SK-N-SH treated with all-trans-retinoic acid at 6 μM for 48 hours (cell line): ENCODE results near the gene SMPDL3A.

Source experiments
- ATAC-seq: fragments of 200-7000 bp; cut with Tn5 transposase; 3 replicates; pipeline ENCODE4 v1.9.1; 2020; ENCODE audit warnings: mild to moderate bottlenecking, moderate library complexity
- ARNTL ChIP-seq: fragments of 450-650 bp; formaldehyde crosslinking; IDR thresholded peaks from 2 replicates; pipeline ENCODE4 v1.5.0; 2020; ENCODE audit warnings: low read depth, mild to moderate bottlenecking, moderate library complexity, borderline replicate concordance
- BACH2 ChIP-seq: fragments of 250-450 bp; sonication (Bioruptor Pico); IDR thresholded peaks from 2 replicates; pipeline ENCODE4 v1.9.0; 2021; ENCODE audit warnings: mild to moderate bottlenecking, borderline replicate concordance
- CSDC2 ChIP-seq: fragments of 250-450 bp; sonication (Bioruptor Pico); IDR thresholded peaks from 2 replicates; pipeline ENCODE4 v1.5.0; 2020; ENCODE audit warnings: mild to moderate bottlenecking, moderate library complexity
- CSRNP3 ChIP-seq: fragments of 250-450 bp; sonication (Bioruptor Pico); IDR thresholded peaks from 2 replicates; pipeline ENCODE4 v1.5.1; 2021; ENCODE audit warnings: mild to moderate bottlenecking, moderate library complexity
- ESRRG ChIP-seq: fragments of 250-450 bp; sonication (Bioruptor Pico); IDR thresholded peaks from 2 replicates; pipeline ENCODE4 v1.6.1; 2021; ENCODE audit warnings: mild to moderate bottlenecking
- GLIS3 ChIP-seq: fragments of 250-450 bp; sonication (Bioruptor Pico); IDR thresholded peaks from 2 replicates; pipeline ENCODE4 v1.5.0; 2020; ENCODE audit warnings: mild to moderate bottlenecking, moderate library complexity
- ISL1 ChIP-seq: fragments of 250-450 bp; sonication (Bioruptor Pico); IDR thresholded peaks from 2 replicates; pipeline ENCODE4 v2.1.2; 2022; ENCODE audit warnings: mild to moderate bottlenecking, moderate library complexity
- OSR1 ChIP-seq: fragments of 250-450 bp; sonication (Bioruptor Pico); IDR thresholded peaks from 2 replicates; pipeline ENCODE4 v1.8.0; 2022; ENCODE audit warnings: moderate library complexity, mild to moderate bottlenecking, inconsistent platforms
- PATZ1 ChIP-seq: fragments of 250-450 bp; sonication (Bioruptor Pico); IDR thresholded peaks from 2 replicates; pipeline ENCODE4 v1.8.0; 2020; ENCODE audit warnings: mild to moderate bottlenecking, moderate library complexity, borderline replicate concordance
- POU6F1 ChIP-seq: fragments of 250-450 bp; sonication (Bioruptor Pico); IDR thresholded peaks from 2 replicates; pipeline ENCODE4 v1.8.0; 2021; ENCODE audit warnings: low read depth, mild to moderate bottlenecking, moderate library complexity, borderline replicate concordance
- PPARA ChIP-seq: fragments of 250-450 bp; sonication (Bioruptor Pico); IDR thresholded peaks from 2 replicates; pipeline ENCODE4 v1.5.0; 2020; ENCODE audit warnings: mild to moderate bottlenecking, borderline replicate concordance
- RARB ChIP-seq: fragments of 250-450 bp; sonication (Bioruptor Pico); IDR thresholded peaks from 2 replicates; pipeline ENCODE4 v1.8.0; 2021; ENCODE audit warnings: mild to moderate bottlenecking, moderate library complexity
- SNAI2 ChIP-seq: fragments of 250-450 bp; sonication (Bioruptor Pico); IDR thresholded peaks from 2 replicates; pipeline ENCODE4 v1.5.0; 2020; ENCODE audit warnings: mild to moderate bottlenecking, moderate library complexity
- TCF4 ChIP-seq: fragments of 250-450 bp; sonication (Bioruptor Pico); IDR thresholded peaks from 2 replicates; pipeline ENCODE4 v1.8.0; 2021; ENCODE audit warnings: mild to moderate bottlenecking, moderate library complexity, borderline replicate concordance
- TOX ChIP-seq: fragments of 250-450 bp; sonication (Bioruptor Pico); IDR thresholded peaks from 2 replicates; pipeline ENCODE4 v1.8.0; 2021; ENCODE audit warnings: mild to moderate bottlenecking, moderate library complexity, borderline replicate concordance
- TSHZ2 ChIP-seq: fragments of 250-450 bp; sonication (Bioruptor Pico); IDR thresholded peaks from 2 replicates; pipeline ENCODE4 v1.5.0; 2020; ENCODE audit warnings: mild to moderate bottlenecking, moderate library complexity
- ZC3H10 ChIP-seq: fragments of 250-450 bp; sonication (Bioruptor Pico); IDR thresholded peaks from 2 replicates; pipeline ENCODE4 v1.5.1; 2021; ENCODE audit warnings: mild to moderate bottlenecking, moderate library complexity
- ZFP3 ChIP-seq: fragments of 250-450 bp; sonication (Bioruptor Pico); IDR thresholded peaks from 2 replicates; pipeline ENCODE4 v1.5.0; 2020; ENCODE audit warnings: mild to moderate bottlenecking, moderate library complexity
- ZFP30 ChIP-seq: fragments of 450-650 bp; formaldehyde crosslinking; IDR thresholded peaks from 2 replicates; pipeline ENCODE4 v1.5.0; 2022; ENCODE audit warnings: mild to moderate bottlenecking, moderate library complexity
- ZNF70 ChIP-seq: fragments of 450-650 bp; formaldehyde crosslinking; IDR thresholded peaks from 2 replicates; pipeline ENCODE4 v1.5.0; 2020; ENCODE audit warnings: mild to moderate bottlenecking, moderate library complexity
- ZNF8 ChIP-seq: fragments of 450-650 bp; formaldehyde crosslinking; IDR thresholded peaks from 2 replicates; pipeline ENCODE4 v1.5.0; 2020; ENCODE audit warnings: mild to moderate bottlenecking, moderate library complexity

SMPDL3A gene

GRCh38 chr6:122755901-122756300 lies 33.2 kb upstream of the SMPDL3A start:
- no peak for TF ChIP-seq TOX
- TF ChIP-seq PPARA (CRISPR knock-in tag), result no peak
- TF ChIP-seq, all 23 proteins: peak for 0

GRCh38 chr6:122758927-122759334 lies 30.1 kb upstream of the SMPDL3A start:
- ATAC-seq, result no peak
- TF ChIP-seq BACH2 (CRISPR knock-in tag), result no peak
- TF ChIP-seq ZC3H10, result no peak
- TF ChIP-seq POU6F1 (CRISPR knock-in tag), result no peak
- no peak for TF ChIP-seq GLIS3 (CRISPR knock-in tag)
- TF ChIP-seq TCF4, result no peak

More at GRCh38 chr6:122755901-122756300, 33.2 kb upstream of the SMPDL3A start:
- no peak for ATAC-seq

- no peak for ATAC-seq
- TF ChIP-seq ISL1 (CRISPR knock-in tag) (no peak), ZC3H10 (no peak), ARNTL (no peak), BACH2 (CRISPR knock-in tag) (no peak), SNAI2 (no peak), ZNF8 (CRISPR knock-in tag) (no peak), CSDC2 (CRISPR knock-in tag) (no peak), RARB (CRISPR knock-in tag) (no peak), TCF4 (no peak), ZFP30 (CRISPR knock-in tag) (no peak), ESRRG (CRISPR knock-in tag) (no peak), TSHZ2 (CRISPR knock-in tag) (no peak), PATZ1 (CRISPR knock-in tag) (no peak), ZNF70 (CRISPR knock-in tag) (no peak), ZFP3 (no peak), POU6F1 (CRISPR knock-in tag) (no peak), TOX (no peak), OSR1 (no peak)
Measured at GRCh38 chr6:122760330-122760729, 28.7 kb upstream of the SMPDL3A start.

- no peak for ATAC-seq
- TF ChIP-seq ZC3H10, result no peak
- no peak for TF ChIP-seq RARB (CRISPR knock-in tag)
- TF ChIP-seq CSDC2 (CRISPR knock-in tag), result no peak
- no peak for TF ChIP-seq OSR1
- no peak for TF ChIP-seq PATZ1 (CRISPR knock-in tag)
- no peak for TF ChIP-seq ZNF8 (CRISPR knock-in tag)
- no peak for TF ChIP-seq ZNF70 (CRISPR knock-in tag)
- no peak for TF ChIP-seq ZFP30 (CRISPR knock-in tag)
- TF ChIP-seq CSRNP3 (CRISPR knock-in tag), result no peak
- no peak for TF ChIP-seq ISL1 (CRISPR knock-in tag)
- TF ChIP-seq ZFP3, result no peak
Measured at GRCh38 chr6:122766256-122766655, 22.8 kb upstream of the SMPDL3A start.
